ENCODE data around the gene SLC47A1.

SLC47A1 gene

DNA sequence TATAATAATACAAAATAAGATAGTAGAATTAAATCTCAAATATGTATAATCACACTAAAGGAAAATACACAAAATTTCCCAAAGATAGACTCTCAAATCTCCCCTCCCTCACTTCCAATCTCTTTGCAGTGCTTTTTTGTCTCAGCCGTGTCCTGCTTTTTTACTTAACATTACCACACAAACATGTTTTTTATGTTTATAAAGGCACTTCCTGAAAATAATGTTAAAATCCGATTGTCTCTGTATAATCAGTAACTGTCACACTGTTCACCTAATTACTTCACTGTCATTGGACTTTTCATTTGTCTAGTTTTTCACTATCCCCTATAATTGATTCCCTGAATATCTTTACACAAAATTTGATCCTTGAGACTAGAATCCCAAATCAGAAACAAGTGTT is 76.7 kb downstream of the SLC47A1 start:
- DNase-seq (ENCODE audit: low spot score) = no peak

DNA sequence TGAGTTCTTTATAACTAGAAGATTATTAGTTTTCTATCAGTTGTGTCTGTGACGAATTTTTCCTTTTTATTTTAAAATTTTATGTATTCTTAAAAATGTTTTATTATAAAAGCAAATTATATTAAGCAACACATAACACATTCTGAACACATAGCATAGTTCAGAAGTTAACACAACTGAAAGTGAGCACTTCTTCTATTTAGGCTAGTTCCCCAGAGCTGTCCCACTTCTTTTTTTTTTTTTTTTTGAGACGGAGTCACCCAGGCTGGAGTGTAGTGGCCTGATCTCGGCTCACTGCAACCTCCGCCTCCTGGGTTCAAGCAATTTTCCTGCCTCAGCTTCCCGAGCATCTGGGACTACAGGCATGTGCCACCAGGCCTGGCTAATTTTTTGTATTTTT is 77.2 kb downstream of the SLC47A1 start:
- DNase-seq (ENCODE audit: low spot score) = no peak

DNA sequence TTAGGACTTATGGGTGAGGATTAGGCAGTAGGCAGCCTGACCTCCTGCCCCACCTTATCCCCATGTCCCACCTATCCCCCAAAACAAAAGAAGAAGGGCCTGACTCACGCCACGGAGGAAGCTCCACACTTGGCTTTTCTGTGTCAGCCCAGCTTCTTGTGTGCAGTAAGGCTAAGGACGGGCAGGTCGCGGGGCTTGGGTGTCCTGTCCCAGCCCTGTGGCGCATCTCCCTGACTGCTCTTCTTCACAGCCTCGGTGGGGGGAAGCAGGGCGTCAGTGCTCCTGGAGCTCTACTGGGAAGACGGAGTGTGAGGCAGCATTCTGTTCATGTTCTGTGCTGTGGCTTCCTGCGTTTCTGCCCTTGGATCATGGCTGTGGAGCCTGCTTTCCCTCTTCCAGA is 80.3 kb downstream of the SLC47A1 start:
- no peak for DNase-seq (ENCODE audit: low spot score)

DNA sequence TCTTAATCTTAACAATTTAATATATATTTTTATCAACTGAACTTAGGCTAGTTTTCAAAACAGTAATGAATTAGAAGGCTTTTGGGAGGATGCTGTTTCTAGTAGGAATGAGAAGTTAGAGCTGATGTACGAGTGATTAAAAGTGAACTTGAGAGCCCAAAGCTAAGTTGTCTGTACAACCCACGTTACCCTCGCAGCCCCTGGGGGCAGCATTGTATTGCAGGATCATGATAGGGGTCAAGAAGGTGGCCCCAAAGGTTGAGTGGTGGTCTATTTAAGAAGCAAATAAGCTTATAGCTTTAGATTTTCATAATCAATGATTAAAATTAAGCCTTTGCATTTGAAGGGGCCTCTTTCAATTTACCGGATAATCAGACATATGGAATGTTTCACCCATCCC is 81.2 kb downstream of the SLC47A1 start:
- DNase-seq (ENCODE audit: low spot score) = no peak

DNA sequence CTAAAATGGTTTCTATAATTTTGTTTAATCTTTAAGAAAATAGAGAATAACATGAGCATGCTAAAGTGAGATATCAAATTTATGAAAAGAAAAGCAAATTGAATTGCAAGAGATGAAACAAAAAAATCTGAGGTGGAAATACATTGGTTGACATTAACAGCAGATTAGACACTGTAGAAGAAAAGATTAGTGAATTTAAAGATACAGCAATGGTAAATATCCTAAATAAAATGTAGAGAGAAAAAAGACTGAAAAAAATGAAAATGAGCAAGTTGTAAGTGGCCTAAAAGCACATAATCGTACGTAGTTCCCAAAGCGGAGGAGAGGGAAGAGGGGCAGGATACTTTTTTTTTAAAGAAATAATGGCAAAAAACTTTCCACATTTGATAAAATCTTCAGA is 84.4 kb downstream of the SLC47A1 start:
- DNase-seq (ENCODE audit: low spot score) = no peak

DNA sequence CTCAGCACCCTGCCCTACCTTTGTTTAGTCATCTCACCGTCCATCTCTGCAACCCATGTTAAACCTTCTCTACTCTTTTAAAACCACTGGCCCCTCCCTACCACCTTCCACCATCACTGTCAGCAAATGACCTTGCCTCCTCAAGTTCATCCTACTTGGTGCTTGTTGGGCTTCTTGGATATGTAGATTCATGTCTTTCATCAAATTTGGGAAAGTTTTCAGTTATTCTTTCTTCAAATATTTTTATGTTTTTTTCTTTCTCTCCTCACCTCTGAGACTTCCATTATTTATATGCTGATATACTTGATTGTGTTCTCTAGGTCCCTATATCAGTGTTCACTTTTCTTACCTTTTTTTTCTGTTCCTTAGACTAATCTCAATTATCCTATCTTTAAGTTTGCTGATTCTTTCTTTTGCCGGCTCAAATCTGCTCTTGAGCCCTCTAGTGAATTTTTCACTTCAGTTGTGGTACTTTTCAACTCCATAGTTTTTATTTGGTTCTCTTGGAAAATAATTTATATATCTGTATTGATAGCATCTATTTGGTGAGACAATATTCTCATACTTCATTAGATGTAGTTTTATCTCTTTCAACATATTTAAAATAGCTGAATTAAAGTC is 86.2 kb downstream of the SLC47A1 start:
- no peak for DNase-seq (ENCODE audit: low spot score)

DNA sequence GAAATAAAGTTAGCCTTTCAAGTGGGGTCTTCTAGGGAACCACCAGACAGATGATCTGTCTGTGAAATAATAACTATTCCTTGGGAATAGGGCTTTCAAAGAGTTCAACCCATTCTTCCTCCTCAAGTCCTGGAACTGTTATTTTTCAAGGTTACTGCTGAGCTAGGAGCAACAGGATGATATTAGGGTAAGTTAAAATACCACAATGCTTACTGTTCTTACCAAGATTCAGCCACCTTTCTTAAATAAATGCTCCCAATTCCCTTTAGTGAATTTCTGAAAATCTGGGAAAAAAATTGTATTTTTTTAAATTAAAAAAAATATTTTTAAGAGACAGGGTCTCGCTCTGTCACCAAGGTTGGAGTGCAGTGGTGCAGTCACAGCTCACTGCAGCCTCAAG is 88.0 kb downstream of the SLC47A1 start:
- no peak for DNase-seq (ENCODE audit: low spot score)

DNA sequence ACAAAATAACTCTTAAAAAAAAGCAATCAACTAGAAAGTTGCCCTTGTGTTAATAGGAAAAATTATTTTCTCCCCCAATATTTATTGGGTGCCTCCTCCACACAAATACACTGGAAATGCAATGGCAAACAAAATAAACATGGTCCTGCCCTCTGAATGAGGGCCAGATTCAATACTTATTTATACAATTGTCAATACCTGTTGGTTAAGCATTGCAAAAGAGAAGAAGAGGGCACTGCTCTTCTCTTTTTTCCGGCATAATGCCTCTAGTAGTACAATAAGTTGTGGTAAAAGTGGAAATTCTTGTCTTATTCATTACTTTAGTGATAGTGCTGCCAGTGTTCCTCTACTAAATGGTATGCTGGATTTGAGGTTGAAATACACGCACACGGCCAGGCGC is 92.4 kb downstream of the SLC47A1 start:
- no peak for DNase-seq (ENCODE audit: low spot score)
